Liver (tissue), 9 donors: ENCODE measurements around the gene GTF3C6. TPM values are rescaled to one million over a fixed set of nuclear protein-coding genes. Genes with fewer than 3 reads are reported as not detected.

Experiments used
- DNase-seq: peaks from one replicate; pipeline ENCODE4 v3.0.0-alpha.2; 2017; ENCODE audit warnings: low spot score
- H3K27ac ChIP-seq, 2 donors: one replicate each; pipeline ENCODE4 v1.7.0; 2013; ENCODE audit warnings: inconsistent platforms in 2 of 2, low read length in 2 of 2, control low read depth in 1 of 2, low read depth in 1 of 2, mild to moderate bottlenecking in 1 of 2
- H3K27me3 ChIP-seq, 4 donors: one replicate each; pipeline versions ENCODE4 v1.6.1 to v1.7.0; 2013; ENCODE audit warnings: low read length in 3 of 4, inconsistent platforms in 1 of 4, mild to moderate bottlenecking in 1 of 4, moderate library complexity in 1 of 4; ENCODE audit not compliant: control insufficient read depth in 4 of 4, insufficient read depth in 4 of 4
- H3K36me3 ChIP-seq, 4 donors: one replicate each; pipeline versions ENCODE4 v1.6.1 to v1.7.0; 2013; ENCODE audit warnings: low read length in 3 of 4, mild to moderate bottlenecking in 3 of 4, low read depth in 1 of 4, moderate library complexity in 1 of 4; ENCODE audit not compliant: control insufficient read depth in 4 of 4, insufficient read depth in 3 of 4
- H3K4me1 ChIP-seq, 4 donors: one replicate each; pipeline versions ENCODE4 v1.6.1 to v1.7.0; 2013; ENCODE audit warnings: low read length in 3 of 4, mild to moderate bottlenecking in 3 of 4, moderate library complexity in 1 of 4; ENCODE audit not compliant: control insufficient read depth in 4 of 4, insufficient read depth in 4 of 4
- H3K4me3 ChIP-seq, 3 donors: one replicate each; pipeline versions ENCODE4 v1.6.1 to v1.7.0; 2013; ENCODE audit warnings: low read length in 3 of 3, control low read depth in 1 of 3, low read depth in 1 of 3, mild to moderate bottlenecking in 1 of 3
- H3K9ac ChIP-seq, 2 donors: one replicate each; pipeline ENCODE4 v1.7.0; 2013; ENCODE audit warnings: low read length in 2 of 2, mild to moderate bottlenecking in 2 of 2, moderate library complexity in 2 of 2, control low read depth in 1 of 2, low read depth in 1 of 2
- H3K9me3 ChIP-seq, 4 donors: one replicate each; pipeline versions ENCODE4 v1.6.1 to v1.7.0; 2013; ENCODE audit warnings: low read length in 3 of 4; ENCODE audit not compliant: control insufficient read depth in 4 of 4
- FOXA1 ChIP-seq: IDR thresholded peaks from 2 replicates; pipeline ENCODE4 v1.6.1; 2016; ENCODE audit warnings: antibody characterized with exemption
- FOXA2 ChIP-seq: IDR thresholded peaks from 2 replicates; pipeline ENCODE4 v1.6.1; 2016; ENCODE audit warnings: antibody characterized with exemption
- GABPA ChIP-seq, 2 donors: IDR thresholded peaks in 1 of 2; conservative IDR thresholded peaks in 1 of 2; 2 replicates each; pipeline ENCODE4 v1.6.1; 2016; ENCODE audit warnings: antibody characterized with exemption in 2 of 2, mild to moderate bottlenecking in 1 of 2, moderate library complexity in 1 of 2
- HNF4A ChIP-seq, 2 donors: conservative IDR thresholded peaks; 2 replicates each; pipeline ENCODE4 v1.6.1; 2016; ENCODE audit warnings: antibody characterized with exemption in 2 of 2, mild to moderate bottlenecking in 2 of 2
- HNF4G ChIP-seq: IDR thresholded peaks from 2 replicates; pipeline ENCODE4 v1.6.1; 2016; ENCODE audit warnings: antibody characterized with exemption
- JUND ChIP-seq, 2 donors: IDR thresholded peaks; 2 replicates each; pipeline ENCODE4 v1.6.1; 2016; ENCODE audit warnings: antibody characterized with exemption in 2 of 2
- NR2F2 ChIP-seq: IDR thresholded peaks from 2 replicates; pipeline ENCODE4 v1.6.1; 2016; ENCODE audit warnings: antibody characterized with exemption
- RAD21 ChIP-seq, 2 donors: IDR thresholded peaks; 2 replicates each; pipeline ENCODE4 v1.6.1; 2016; ENCODE audit warnings: antibody characterized with exemption in 2 of 2, mild to moderate bottlenecking in 2 of 2
- RXRA ChIP-seq, 2 donors: IDR thresholded peaks; 2 replicates each; pipeline ENCODE4 v1.6.1; 2017 to 2018; ENCODE audit warnings: antibody characterized with exemption in 2 of 2, mild to moderate bottlenecking in 1 of 2
- SP1 ChIP-seq: IDR thresholded peaks from 2 replicates; pipeline ENCODE4 v1.6.1; 2018; ENCODE audit warnings: antibody characterized with exemption, mild to moderate bottlenecking
- TAF1 ChIP-seq: conservative IDR thresholded peaks from 2 replicates; pipeline ENCODE4 v1.6.1; 2016; ENCODE audit warnings: antibody characterized with exemption, mild to moderate bottlenecking
- YY1 ChIP-seq: IDR thresholded peaks from 2 replicates; pipeline ENCODE4 v1.6.1; 2016; ENCODE audit warnings: antibody characterized with exemption, mild to moderate bottlenecking
- WGBS: extraction: QIAGEN DNeasy Blood & Tissue Kit; methylation state at CpG from one replicate; pipeline ENCODE4 v1.1.7; 2013; 5-methylcytosine and 5-hydroxymethylcytosine counted together
- polyA plus RNA-seq, 2 donors: library from polyadenylated mRNA; stranded (reverse) in 1 of 2; unstranded in 1 of 2; fragments of 200-250 nt in 1 of 2; fragments of >200 nt in 1 of 2; fragmentation: Nextera tagmentation in 1 of 2; extraction: Ambion mirVana in 1 of 2; gene quantifications; one replicate each; pipeline versions ENCODE4 v1.2.1 to v1.2.3, GENCODE V29; 2013 to 2015
- total RNA-seq, 2 donors: library from RNA; depleted of rRNA; stranded (reverse); fragments of >200 nt; gene quantifications; one replicate each; pipeline ENCODE4 v1.2.3, GENCODE V29; 2014
- TF ChIP-seq, protein P1 (sequence below): IDR thresholded peaks from 2 replicates; pipeline ENCODE4 v1.6.1; 2016; ENCODE audit warnings: antibody characterized with exemption, mild to moderate bottlenecking
- TF ChIP-seq, protein P2 (sequence below): IDR thresholded peaks from 2 replicates; pipeline ENCODE4 v1.6.1; 2016; ENCODE audit warnings: antibody characterized with exemption
- TF ChIP-seq, protein P3 (sequence below): IDR thresholded peaks from 2 replicates; pipeline ENCODE4 v1.6.1; 2016; ENCODE audit warnings: antibody characterized with exemption
- TF ChIP-seq, protein P4 (sequence below): IDR thresholded peaks from 2 replicates; pipeline ENCODE4 v1.6.1; 2016; ENCODE audit warnings: antibody characterized with exemption
- TF ChIP-seq, protein P5 (sequence below): fragments of 150-350 bp; IDR thresholded peaks from 2 replicates; pipeline ENCODE4 v1.5.1; 2017; ENCODE audit warnings: improper control_type of control experiment, low read depth, low read length; ENCODE audit not compliant: missing input control
- donor health status: healthy.
- donor health status: healthy.
- donor health status: healthy.
- donor health status: healthy.
- donor health status: healthy.

The GTF3C6 gene
- total and polyA plus RNA-seq, 4 donors = 16.3 to 53.3 (median 22.2) TPM

DNA sequence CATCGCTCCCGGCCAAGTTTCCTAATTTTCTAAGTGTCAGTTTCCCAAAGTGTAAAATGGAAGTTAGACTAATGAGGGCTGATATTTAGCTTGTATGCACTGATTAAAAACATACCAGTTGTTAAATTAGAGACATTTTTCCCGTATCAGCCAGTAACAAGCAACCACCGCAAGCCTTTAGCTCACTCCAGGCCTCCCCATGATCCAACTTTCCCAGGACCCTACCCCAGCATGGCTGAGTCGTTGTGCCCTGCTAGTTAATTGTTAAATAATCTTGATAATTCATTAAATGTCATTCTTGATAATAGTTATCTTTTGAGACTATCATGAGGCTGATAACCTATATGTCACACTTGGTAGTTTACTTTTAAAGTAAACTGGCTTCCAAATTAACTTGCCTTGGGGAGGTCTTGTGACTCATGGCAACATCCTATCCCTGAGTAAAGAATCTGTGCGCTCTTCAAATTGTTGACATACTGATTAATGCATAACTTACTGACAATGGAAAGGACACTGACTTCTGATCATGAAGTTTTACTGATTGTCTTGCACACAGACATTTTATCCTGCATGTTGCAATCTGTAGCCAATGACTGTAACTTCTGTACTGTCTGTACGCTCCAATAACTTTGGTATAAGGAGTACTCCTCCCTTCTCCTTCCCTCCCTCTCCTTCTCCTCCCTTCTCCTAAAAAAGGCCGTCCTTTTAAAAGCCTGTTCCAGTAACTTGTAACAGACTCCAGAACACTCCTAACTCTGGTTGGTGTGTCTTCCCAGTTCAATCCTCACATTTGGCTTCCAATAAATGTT lies 6.3 kb upstream of the GTF3C6 start:
- no peaks in the 10 kb centered on the region for H3K36me3 ChIP-seq
- WGBS = 58% methylated on average over 8 of the region's 8 CpGs
- peaks cover 2 to 20% (median 20%) of the 10 kb centered on the region in 4 donors for H3K4me1 ChIP-seq
- H3K27me3 ChIP-seq = no peaks in the 10 kb centered on the region
- TF ChIP-seq SP1 = peak; percentile 90
- TF ChIP-seq NR2F2 = no peak
- TF ChIP-seq, protein P1, sequence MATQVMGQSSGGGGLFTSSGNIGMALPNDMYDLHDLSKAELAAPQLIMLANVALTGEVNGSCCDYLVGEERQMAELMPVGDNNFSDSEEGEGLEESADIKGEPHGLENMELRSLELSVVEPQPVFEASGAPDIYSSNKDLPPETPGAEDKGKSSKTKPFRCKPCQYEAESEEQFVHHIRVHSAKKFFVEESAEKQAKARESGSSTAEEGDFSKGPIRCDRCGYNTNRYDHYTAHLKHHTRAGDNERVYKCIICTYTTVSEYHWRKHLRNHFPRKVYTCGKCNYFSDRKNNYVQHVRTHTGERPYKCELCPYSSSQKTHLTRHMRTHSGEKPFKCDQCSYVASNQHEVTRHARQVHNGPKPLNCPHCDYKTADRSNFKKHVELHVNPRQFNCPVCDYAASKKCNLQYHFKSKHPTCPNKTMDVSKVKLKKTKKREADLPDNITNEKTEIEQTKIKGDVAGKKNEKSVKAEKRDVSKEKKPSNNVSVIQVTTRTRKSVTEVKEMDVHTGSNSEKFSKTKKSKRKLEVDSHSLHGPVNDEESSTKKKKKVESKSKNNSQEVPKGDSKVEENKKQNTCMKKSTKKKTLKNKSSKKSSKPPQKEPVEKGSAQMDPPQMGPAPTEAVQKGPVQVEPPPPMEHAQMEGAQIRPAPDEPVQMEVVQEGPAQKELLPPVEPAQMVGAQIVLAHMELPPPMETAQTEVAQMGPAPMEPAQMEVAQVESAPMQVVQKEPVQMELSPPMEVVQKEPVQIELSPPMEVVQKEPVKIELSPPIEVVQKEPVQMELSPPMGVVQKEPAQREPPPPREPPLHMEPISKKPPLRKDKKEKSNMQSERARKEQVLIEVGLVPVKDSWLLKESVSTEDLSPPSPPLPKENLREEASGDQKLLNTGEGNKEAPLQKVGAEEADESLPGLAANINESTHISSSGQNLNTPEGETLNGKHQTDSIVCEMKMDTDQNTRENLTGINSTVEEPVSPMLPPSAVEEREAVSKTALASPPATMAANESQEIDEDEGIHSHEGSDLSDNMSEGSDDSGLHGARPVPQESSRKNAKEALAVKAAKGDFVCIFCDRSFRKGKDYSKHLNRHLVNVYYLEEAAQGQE = peak; percentile 64
- TF ChIP-seq FOXA2 = peak; percentile 90
- peak; percentile 39 to 45 for TF ChIP-seq RAD21 (IDR thresholded peaks at IDR 0.05)
- TF ChIP-seq, protein P2, sequence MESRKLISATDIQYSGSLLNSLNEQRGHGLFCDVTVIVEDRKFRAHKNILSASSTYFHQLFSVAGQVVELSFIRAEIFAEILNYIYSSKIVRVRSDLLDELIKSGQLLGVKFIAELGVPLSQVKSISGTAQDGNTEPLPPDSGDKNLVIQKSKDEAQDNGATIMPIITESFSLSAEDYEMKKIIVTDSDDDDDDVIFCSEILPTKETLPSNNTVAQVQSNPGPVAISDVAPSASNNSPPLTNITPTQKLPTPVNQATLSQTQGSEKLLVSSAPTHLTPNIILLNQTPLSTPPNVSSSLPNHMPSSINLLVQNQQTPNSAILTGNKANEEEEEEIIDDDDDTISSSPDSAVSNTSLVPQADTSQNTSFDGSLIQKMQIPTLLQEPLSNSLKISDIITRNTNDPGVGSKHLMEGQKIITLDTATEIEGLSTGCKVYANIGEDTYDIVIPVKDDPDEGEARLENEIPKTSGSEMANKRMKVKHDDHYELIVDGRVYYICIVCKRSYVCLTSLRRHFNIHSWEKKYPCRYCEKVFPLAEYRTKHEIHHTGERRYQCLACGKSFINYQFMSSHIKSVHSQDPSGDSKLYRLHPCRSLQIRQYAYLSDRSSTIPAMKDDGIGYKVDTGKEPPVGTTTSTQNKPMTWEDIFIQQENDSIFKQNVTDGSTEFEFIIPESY = peak; percentile 68
- TF ChIP-seq HNF4A (conservative IDR thresholded peaks at IDR 0.05) = peak; percentile 71 to 74
- TF ChIP-seq, protein P3, sequence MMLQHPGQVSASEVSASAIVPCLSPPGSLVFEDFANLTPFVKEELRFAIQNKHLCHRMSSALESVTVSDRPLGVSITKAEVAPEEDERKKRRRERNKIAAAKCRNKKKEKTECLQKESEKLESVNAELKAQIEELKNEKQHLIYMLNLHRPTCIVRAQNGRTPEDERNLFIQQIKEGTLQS = peak; percentile 73
- TF ChIP-seq GABPA (IDR thresholded peaks at IDR 0.05 in 1 of 2, conservative IDR thresholded peaks at IDR 0.05 in 1 of 2) = peak in 1 of 2 donors; percentile 30
- TF ChIP-seq TAF1 = no peak
- TF ChIP-seq, protein P4, sequence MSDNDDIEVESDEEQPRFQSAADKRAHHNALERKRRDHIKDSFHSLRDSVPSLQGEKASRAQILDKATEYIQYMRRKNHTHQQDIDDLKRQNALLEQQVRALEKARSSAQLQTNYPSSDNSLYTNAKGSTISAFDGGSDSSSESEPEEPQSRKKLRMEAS = no peak
- TF ChIP-seq FOXA1 = peak; percentile 75
- peak; percentile 77 to 88 for TF ChIP-seq RXRA (IDR thresholded peaks at IDR 0.05)
- peak; percentile 94 for TF ChIP-seq YY1
- TF ChIP-seq, protein P5, sequence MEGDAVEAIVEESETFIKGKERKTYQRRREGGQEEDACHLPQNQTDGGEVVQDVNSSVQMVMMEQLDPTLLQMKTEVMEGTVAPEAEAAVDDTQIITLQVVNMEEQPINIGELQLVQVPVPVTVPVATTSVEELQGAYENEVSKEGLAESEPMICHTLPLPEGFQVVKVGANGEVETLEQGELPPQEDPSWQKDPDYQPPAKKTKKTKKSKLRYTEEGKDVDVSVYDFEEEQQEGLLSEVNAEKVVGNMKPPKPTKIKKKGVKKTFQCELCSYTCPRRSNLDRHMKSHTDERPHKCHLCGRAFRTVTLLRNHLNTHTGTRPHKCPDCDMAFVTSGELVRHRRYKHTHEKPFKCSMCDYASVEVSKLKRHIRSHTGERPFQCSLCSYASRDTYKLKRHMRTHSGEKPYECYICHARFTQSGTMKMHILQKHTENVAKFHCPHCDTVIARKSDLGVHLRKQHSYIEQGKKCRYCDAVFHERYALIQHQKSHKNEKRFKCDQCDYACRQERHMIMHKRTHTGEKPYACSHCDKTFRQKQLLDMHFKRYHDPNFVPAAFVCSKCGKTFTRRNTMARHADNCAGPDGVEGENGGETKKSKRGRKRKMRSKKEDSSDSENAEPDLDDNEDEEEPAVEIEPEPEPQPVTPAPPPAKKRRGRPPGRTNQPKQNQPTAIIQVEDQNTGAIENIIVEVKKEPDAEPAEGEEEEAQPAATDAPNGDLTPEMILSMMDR = no peak
- peak; percentile 82 to 90 for TF ChIP-seq JUND (IDR thresholded peaks at IDR 0.05)
- peak; percentile 26 for TF ChIP-seq HNF4G
- no peak overlapping the region for H3K4me3 ChIP-seq
- DNase-seq = no peak
- H3K27ac ChIP-seq = peak overlapping the region; percentile 46 to 48
- no peaks in the 10 kb centered on the region for H3K9me3 ChIP-seq
- no peak overlapping the region for H3K9ac ChIP-seq
